Dermis lymphatic vessel endothelial cell (primary cell): ENCODE measurements around the gene KRTAP29-1. TPM values are rescaled to one million over a fixed set of nuclear protein-coding genes. Genes with fewer than 3 reads are reported as not detected.

Experiments used
- total RNA-seq: library from RNA; depleted of rRNA; stranded (reverse); fragments of >200 nt; gene quantifications from 2 replicates; pipeline ENCODE4 v1.2.1, GENCODE V29; 2014

Gene KRTAP29-1
- not detected in 2 replicates for total RNA-seq

GRCh38 chr17:41301916-41302901 is at the start of gene KRTAP29-1:
KRTAP29-1 (minus strand) TSS chr17:41302851; CDS start chr17:41302851, 0 bp downstream.

GRCh38 chr17:41350381-41350878 is 47.8 kb upstream of the KRTAP29-1 start, which contains the start of gene KRT33A:
KRT33A (minus strand) TSS chr17:41350828; CDS start chr17:41350767, 61 bp downstream.

GRCh38 chr17:41315204-41315794 is 12.6 kb upstream of the KRTAP29-1 start, which contains the start of gene KRTAP17-1:
KRTAP17-1 (minus strand) TSS chr17:41315710; CDS start chr17:41315650, 60 bp downstream.

GRCh38 chr17:41308918-41309359 is 6.3 kb upstream of the KRTAP29-1 start, which contains the start of gene KRTAP16-1:
KRTAP16-1 (minus strand) TSS chr17:41309309; CDS start chr17:41309253, 56 bp downstream.

GRCh38 chr17:41275648-41276190 is 26.9 kb downstream of the KRTAP29-1 start, which contains the start of gene KRTAP9-7:
KRTAP9-7 (plus strand) TSS chr17:41275698; CDS start chr17:41275698, 0 bp downstream.

GRCh38 chr17:41265078-41265477 is 37.6 kb downstream of the KRTAP29-1 start, which contains the start of gene KRTAP9-6:
KRTAP9-6 (plus strand) TSS chr17:41265378; CDS start chr17:41265378, 0 bp downstream.

GRCh38 chr17:41255381-41256290 is 47.0 kb downstream of the KRTAP29-1 start, which contains the start of gene KRTAP9-9:
KRTAP9-9 (plus strand) TSS chr17:41255384.

Other genes with a start within 250 kb of the KRTAP29-1 start
- not detected in 2 replicates for gene KRTAP2-2, start 247.6 kb downstream of the KRTAP29-1 start, total RNA-seq
- gene KRTAP2-3, start 242.7 kb downstream of the KRTAP29-1 start, total RNA-seq = not detected in 2 replicates
- gene KRTAP2-4, start 237.0 kb downstream of the KRTAP29-1 start, total RNA-seq = not detected in 2 replicates
- not detected in 2 replicates for gene KRTAP4-7, start 218.7 kb downstream of the KRTAP29-1 start, total RNA-seq
- not detected in 2 replicates for gene KRTAP4-8, start 204.7 kb downstream of the KRTAP29-1 start, total RNA-seq
- not detected in 2 replicates for gene KRTAP4-16, start 200.6 kb downstream of the KRTAP29-1 start, total RNA-seq
- not detected in 2 replicates for gene KRTAP4-9, start 197.5 kb downstream of the KRTAP29-1 start, total RNA-seq
- gene KRTAP4-11, start 184.5 kb downstream of the KRTAP29-1 start, total RNA-seq = not detected in 2 replicates
- gene KRTAP4-12, start 178.7 kb downstream of the KRTAP29-1 start, total RNA-seq = not detected in 2 replicates
- gene KRTAP4-6, start 162.3 kb downstream of the KRTAP29-1 start, total RNA-seq = not detected in 2 replicates
- gene KRTAP4-5, start 153.0 kb downstream of the KRTAP29-1 start, total RNA-seq = not detected in 2 replicates
- not detected in 2 replicates for gene KRTAP4-4, start 142.1 kb downstream of the KRTAP29-1 start, total RNA-seq
- not detected in 2 replicates for gene KRTAP4-3, start 134.6 kb downstream of the KRTAP29-1 start, total RNA-seq
- gene KRTAP4-2, start 124.6 kb downstream of the KRTAP29-1 start, total RNA-seq = not detected in 2 replicates
- gene KRTAP4-1, start 117.9 kb downstream of the KRTAP29-1 start, total RNA-seq = not detected in 2 replicates
- gene KRTAP9-1, start 113.0 kb downstream of the KRTAP29-1 start, total RNA-seq = not detected in 2 replicates
- gene KRTAP9-2, start 76.2 kb downstream of the KRTAP29-1 start, total RNA-seq = not detected in 2 replicates
- gene KRTAP9-3, start 70.4 kb downstream of the KRTAP29-1 start, total RNA-seq = not detected in 2 replicates
- not detected in 2 replicates for gene KRTAP9-8, start 64.9 kb downstream of the KRTAP29-1 start, total RNA-seq
- not detected in 2 replicates for gene KRTAP9-4, start 53.2 kb downstream of the KRTAP29-1 start, total RNA-seq
- gene KRTAP9-9, start 47.5 kb downstream of the KRTAP29-1 start, total RNA-seq = not detected in 2 replicates
- gene KRTAP9-6, start 37.5 kb downstream of the KRTAP29-1 start, total RNA-seq = not detected in 2 replicates
- gene KRTAP9-7, start 27.2 kb downstream of the KRTAP29-1 start, total RNA-seq = not detected in 2 replicates
- gene KRTAP16-1, start 6.5 kb upstream of the KRTAP29-1 start, total RNA-seq = not detected in 2 replicates
- gene KRTAP17-1, start 12.9 kb upstream of the KRTAP29-1 start, total RNA-seq = not detected in 2 replicates
- not detected in 2 replicates for gene KRT33A, start 48.0 kb upstream of the KRTAP29-1 start, total RNA-seq
- not detected in 2 replicates for gene KRT33B, start 67.0 kb upstream of the KRTAP29-1 start, total RNA-seq
- gene KRT34, start 79.5 kb upstream of the KRTAP29-1 start, total RNA-seq = not detected in 2 replicates
- not detected in 2 replicates for gene KRT31, start 94.8 kb upstream of the KRTAP29-1 start, total RNA-seq
- gene KRT37, start 121.7 kb upstream of the KRTAP29-1 start, total RNA-seq = not detected in 2 replicates
- not detected in 2 replicates for gene KRT38, start 138.1 kb upstream of the KRTAP29-1 start, total RNA-seq
- not detected in 2 replicates for gene KRT32, start 164.5 kb upstream of the KRTAP29-1 start, total RNA-seq
- not detected in 2 replicates for gene KRT35, start 178.3 kb upstream of the KRTAP29-1 start, total RNA-seq
- gene KRT36, start 187.1 kb upstream of the KRTAP29-1 start, total RNA-seq = 0.22 and 0.34 TPM in 2 replicates
- gene KRT13, start 202.8 kb upstream of the KRTAP29-1 start, total RNA-seq = not detected in 2 replicates
- gene KRT15, start 216.0 kb upstream of the KRTAP29-1 start, total RNA-seq = under 0.01 TPM in 2 replicates
- 0.43 and 0.65 TPM in 2 replicates for gene KRT19, start 225.5 kb upstream of the KRTAP29-1 start, total RNA-seq